CD14-positive monocyte (primary cell): ENCODE measurements around the gene GOLGA6A. TPM values are rescaled to one million over a fixed set of nuclear protein-coding genes. Genes with fewer than 3 reads are reported as not detected.
"Not testable (repeated sequence)": the region's sequence is repeated elsewhere in the genome, so short reads cannot be mapped to it uniquely, and the experiment has no call there.

Experiments
- DNase-seq, 3 donors: peaks; one replicate each; pipeline ENCODE4 v3.0.0-alpha.2; 2011 to 2022
- H2AFZ ChIP-seq: 2 replicates; pipeline ENCODE4 v1.6.0; 2012; ENCODE audit warnings: mild to moderate bottlenecking, low read depth, low read length, inconsistent platforms; ENCODE audit not compliant: insufficient read depth, poor library complexity, severe bottlenecking
- H3K27ac ChIP-seq, 2 donors: 1 replicate in 1 of 2; 2 replicates in 1 of 2; pipeline ENCODE4 v1.5.1; 2012 to 2013; ENCODE audit warnings: low read length in 2 of 2, control low read depth in 1 of 2, inconsistent platforms in 1 of 2, low read depth in 1 of 2, mild to moderate bottlenecking in 1 of 2
- H3K27me3 ChIP-seq, 2 donors: one replicate each; pipeline versions ENCODE4 v1.6.0 to v1.6.1; 2011 to 2013; ENCODE audit warnings: low read length in 2 of 2; ENCODE audit not compliant: control insufficient read depth in 2 of 2, insufficient read depth in 2 of 2
- H3K36me3 ChIP-seq, 2 donors: replicated peaks in 1 of 2; 1 replicate in 1 of 2; 2 replicates in 1 of 2; pipeline versions ENCODE4 v1.5.1 to v1.6.1; 2012 to 2013; ENCODE audit warnings: low read length in 2 of 2, control low read depth in 1 of 2, inconsistent platforms in 1 of 2, mild to moderate bottlenecking in 1 of 2; ENCODE audit not compliant: insufficient read depth in 2 of 2, control insufficient read depth in 1 of 2
- H3K4me1 ChIP-seq, 2 donors: 1 replicate in 1 of 2; 2 replicates in 1 of 2; pipeline versions ENCODE4 v1.5.1 to v1.6.1; 2012 to 2013; ENCODE audit warnings: low read length in 2 of 2, control low read depth in 1 of 2, inconsistent platforms in 1 of 2, mild to moderate bottlenecking in 1 of 2, moderate library complexity in 1 of 2; ENCODE audit not compliant: insufficient read depth in 2 of 2, control insufficient read depth in 1 of 2
- H3K4me2 ChIP-seq: replicated peaks from 2 replicates; pipeline ENCODE3; 2012; ENCODE audit warnings: low read length, moderate library complexity, mild to moderate bottlenecking; ENCODE audit not compliant: poor library complexity, severe bottlenecking; ENCODE audit errors: extremely low read depth
- H3K4me3 ChIP-seq, 3 experiments: fragments of 200-600 bp in 1 of 3; sonication (generic) in 1 of 3; replicated peaks in 1 of 3; 1 replicate in 2 of 3; 2 replicates in 1 of 3; pipeline ENCODE4 v1.5.1; 2011 to 2013; ENCODE audit warnings: low read length in 3 of 3, mild to moderate bottlenecking in 3 of 3, control low read depth in 2 of 3, low read depth in 2 of 3, inconsistent platforms in 1 of 3, moderate library complexity in 1 of 3
- H3K79me2 ChIP-seq: 2 replicates; pipeline ENCODE4 v1.6.0; 2012; ENCODE audit warnings: mild to moderate bottlenecking, control low read depth, inconsistent platforms, low read length, moderate library complexity; ENCODE audit not compliant: insufficient read depth
- H3K9ac ChIP-seq: 2 replicates; pipeline ENCODE4 v1.6.0; 2017; ENCODE audit warnings: low read length, mild to moderate bottlenecking; ENCODE audit not compliant: insufficient read depth, poor library complexity, severe bottlenecking
- H3K9me3 ChIP-seq, 2 donors: replicated peaks in 1 of 2; 1 replicate in 1 of 2; 2 replicates in 1 of 2; pipeline versions ENCODE4 v1.5.1 to v1.6.1; 2012 to 2013; ENCODE audit warnings: low read length in 2 of 2, control low read depth in 1 of 2; ENCODE audit not compliant: control insufficient read depth in 1 of 2, insufficient read depth in 1 of 2
- H4K20me1 ChIP-seq: 2 replicates; pipeline ENCODE4 v1.6.0; 2012; ENCODE audit warnings: mild to moderate bottlenecking, low read length, control low read depth, moderate library complexity; ENCODE audit not compliant: insufficient read depth
- H3K27ac Mint-ChIP-seq, 7 donors: one replicate each; pipeline ENCODE4 v1.8.0; 2020; ENCODE audit warnings: mild to moderate bottlenecking in 7 of 7, mixed read lengths in 7 of 7, moderate library complexity in 6 of 7, inconsistent platforms in 2 of 7
- H3K27me3 Mint-ChIP-seq, 3 donors: one replicate each; pipeline ENCODE4 v1.8.0; 2021 to 2022; ENCODE audit warnings: low read depth in 3 of 3, mild to moderate bottlenecking in 3 of 3, mixed read lengths in 3 of 3, moderate library complexity in 3 of 3, inconsistent platforms in 1 of 3
- H3K36me3 Mint-ChIP-seq, 2 donors: one replicate each; pipeline ENCODE4 v1.8.0; 2020; ENCODE audit warnings: mixed read lengths in 2 of 2, inconsistent platforms in 1 of 2, mild to moderate bottlenecking in 1 of 2
- H3K4me1 Mint-ChIP-seq: one replicate; pipeline ENCODE4 v1.8.0; 2020; ENCODE audit warnings: mild to moderate bottlenecking, mixed read lengths
- H3K4me3 Mint-ChIP-seq, 2 donors: one replicate each; pipeline ENCODE4 v1.8.0; 2020; ENCODE audit warnings: mild to moderate bottlenecking in 2 of 2, mixed read lengths in 2 of 2, moderate library complexity in 1 of 2
- H3K9me3 Mint-ChIP-seq, 7 donors: one replicate each; pipeline ENCODE4 v1.8.0; 2020 to 2022; ENCODE audit warnings: mixed read lengths in 7 of 7, mild to moderate bottlenecking in 6 of 7, moderate library complexity in 6 of 7, inconsistent platforms in 2 of 7
- WGBS: methylation state at CpG from one replicate; pipeline ENCODE4 v1.1.5; 2013; ENCODE audit warnings: missing lambda C conversion rate; ENCODE audit not compliant: insufficient coverage; 5-methylcytosine and 5-hydroxymethylcytosine counted together
- intact Hi-C, 2 donors: fragments of 100-400 bp; cut with micrococcal nuclease; formaldehyde crosslinking; loops; one replicate each; pipeline versions ENCODE4 v1.15.0 to v1.15.1; 2023
- polyA minus RNA-seq: library from RNA; depleted of rRNA, polyadenylated mRNA; stranded (reverse); fragments of >200 nt; gene quantifications from 2 replicates; pipeline ENCODE4 v1.2.3, GENCODE V29; 2012
- polyA plus RNA-seq, 3 donors: library from polyadenylated mRNA; depleted of rRNA in 1 of 3; unstranded in 2 of 3; stranded (reverse) in 1 of 3; fragments of 300-500 nt in 2 of 3; fragments of >200 nt in 1 of 3; fragmentation: Illumina TruSeq in 2 of 3; gene quantifications; 1 replicate in 2 of 3; 2 replicates in 1 of 3; pipeline ENCODE4 v1.2.3, GENCODE V29; 2012 to 2021
- total RNA-seq, 12 experiments: library from RNA in 1 of 12; stranded (reverse) in 1 of 12; fragments of 120-200 nt in 1 of 12; gene quantifications; one replicate each; pipeline ENCODE4 v1.2.4 and lab custom pipeline; 2013 to 2026; ENCODE audit warnings: mixed read lengths in 6 of 12, inconsistent platforms in 1 of 12
- TF ChIP-seq, protein P1 (sequence below): fragments of 200-600 bp; IDR thresholded peaks from one replicate; pipeline ENCODE4 v1.8.0; 2022; ENCODE audit warnings: antibody characterized with exemption, mild to moderate bottlenecking

GOLGA6A gene, protein sequence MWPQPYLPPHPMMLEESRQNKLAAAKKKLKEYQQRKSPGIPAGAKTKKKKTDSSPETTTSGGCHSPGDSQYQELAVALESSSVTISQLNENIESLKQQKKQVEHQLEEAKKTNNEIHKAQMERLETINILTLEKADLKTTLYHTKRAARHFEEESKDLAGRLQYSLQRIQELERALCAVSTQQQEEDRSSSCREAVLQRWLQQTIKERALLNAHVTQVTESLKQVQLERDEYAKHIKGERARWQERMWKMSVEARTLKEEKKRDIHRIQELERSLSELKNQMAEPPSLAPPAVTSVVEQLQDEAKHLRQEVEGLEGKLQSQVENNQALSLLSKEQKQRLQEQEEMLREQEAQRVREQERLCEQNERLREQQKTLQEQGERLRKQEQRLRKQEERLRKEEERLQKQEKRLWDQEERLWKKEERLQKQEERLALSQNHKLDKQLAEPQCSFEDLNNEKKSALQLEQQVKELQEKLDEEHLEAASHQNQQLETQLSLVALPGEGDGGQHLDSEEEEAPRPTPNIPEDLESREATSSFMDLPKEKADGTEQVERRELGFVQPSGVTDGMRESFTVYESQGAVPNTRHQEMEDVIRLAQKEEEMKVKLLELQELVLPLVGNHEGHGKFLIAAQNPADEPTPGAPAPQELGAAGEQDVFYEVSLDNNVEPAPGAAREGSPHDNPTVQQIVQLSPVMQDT
- total RNA-seq (2013) = not detected
- polyA plus RNA-seq = under 1 TPM in 1 of 3 donors, not detected in 2; 0.03 TPM
- polyA minus RNA-seq = not detected in 2 replicates
- total RNA-seq (lab: John Stamatoyannopoulos, UW) = 0 to 0.45 (median 0.07) reads per million in 11 experiments

DNA sequence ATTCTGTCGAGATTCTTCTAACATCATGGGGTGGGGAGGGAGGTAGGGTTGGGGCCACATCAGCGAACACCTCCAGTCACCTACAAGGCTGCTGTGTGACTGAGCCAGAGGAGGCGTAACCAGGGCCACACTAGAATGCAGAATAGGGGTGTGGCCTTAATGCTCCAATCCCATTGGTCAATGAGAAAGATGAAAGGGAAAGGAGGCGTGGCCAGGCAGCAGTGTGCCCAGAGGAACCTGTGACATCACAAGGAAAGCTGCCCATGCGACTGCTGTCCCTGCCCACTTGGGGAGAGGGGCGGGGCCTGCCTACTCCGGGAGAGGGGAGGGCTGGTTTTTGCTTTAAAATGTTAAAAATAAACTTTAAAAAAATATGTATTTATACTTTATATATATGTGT, at the start of gene GOLGA6A:
Gene GOLGA6A, minus strand, starts transcription at position 101 of the 400 bp plus-strand sequence. Its CDS starts 41 bp downstream, at position 60.
- H3K4me2 ChIP-seq, H3K79me2 ChIP-seq, H3K4me1 ChIP-seq, H3K36me3 ChIP-seq, H3K4me3 Mint-ChIP-seq, H3K36me3 Mint-ChIP-seq, H3K27me3 Mint-ChIP-seq, intact Hi-C loops, DNase-seq, H3K4me3 ChIP-seq, H3K9ac ChIP-seq, H3K4me1 Mint-ChIP-seq, H3K27ac Mint-ChIP-seq, H3K9me3 Mint-ChIP-seq, H3K27ac ChIP-seq, H3K9me3 ChIP-seq, H2AFZ ChIP-seq, H4K20me1 ChIP-seq, H3K27me3 ChIP-seq: not testable (repeated sequence)
- WGBS = no CpG with 5 or more reads among the region's 7 CpGs

GRCh38 chr15:74131628-74132413, 49.5 kb upstream of the GOLGA6A start:
- Histone ChIP-seq H3K4me2 (no peak overlapping the region), H3K4me3 (no peak overlapping the region), H3K4me1 (peaks cover 13 to 15% of the 10 kb centered on the region in 2 donors), H3K9me3 (peaks cover 0 to 27% of the 10 kb centered on the region in 2 donors), H3K36me3 (no peaks in the 10 kb centered on the region), H2AFZ (no peak overlapping the region), H3K79me2 (no peaks in the 10 kb centered on the region), H3K9ac (no peak overlapping the region), H3K27me3 (peaks cover 46 to 98% of the 10 kb centered on the region in 2 donors), H3K27ac (no peak overlapping the region), H4K20me1 (no peaks in the 10 kb centered on the region)
- 11% methylated on average over 16 of the region's 20 CpGs for WGBS
- Mint-ChIP-seq H3K4me3 (peak overlapping the region in 1 of 2 donors; percentile 87), H3K27ac (no peak overlapping the region), H3K4me1 (peaks cover 28% of the 10 kb centered on the region), H3K36me3 (peaks cover 3% of the 10 kb centered on the region in 2 donors), H3K9me3 (peaks cover 0 to 32% (median 10%) of the 10 kb centered on the region in 7 donors), H3K27me3 (peaks cover 94 to 99% (median 96%) of the 10 kb centered on the region in 3 donors)
- intact Hi-C loops = no loop called here
- TF ChIP-seq, protein P1, sequence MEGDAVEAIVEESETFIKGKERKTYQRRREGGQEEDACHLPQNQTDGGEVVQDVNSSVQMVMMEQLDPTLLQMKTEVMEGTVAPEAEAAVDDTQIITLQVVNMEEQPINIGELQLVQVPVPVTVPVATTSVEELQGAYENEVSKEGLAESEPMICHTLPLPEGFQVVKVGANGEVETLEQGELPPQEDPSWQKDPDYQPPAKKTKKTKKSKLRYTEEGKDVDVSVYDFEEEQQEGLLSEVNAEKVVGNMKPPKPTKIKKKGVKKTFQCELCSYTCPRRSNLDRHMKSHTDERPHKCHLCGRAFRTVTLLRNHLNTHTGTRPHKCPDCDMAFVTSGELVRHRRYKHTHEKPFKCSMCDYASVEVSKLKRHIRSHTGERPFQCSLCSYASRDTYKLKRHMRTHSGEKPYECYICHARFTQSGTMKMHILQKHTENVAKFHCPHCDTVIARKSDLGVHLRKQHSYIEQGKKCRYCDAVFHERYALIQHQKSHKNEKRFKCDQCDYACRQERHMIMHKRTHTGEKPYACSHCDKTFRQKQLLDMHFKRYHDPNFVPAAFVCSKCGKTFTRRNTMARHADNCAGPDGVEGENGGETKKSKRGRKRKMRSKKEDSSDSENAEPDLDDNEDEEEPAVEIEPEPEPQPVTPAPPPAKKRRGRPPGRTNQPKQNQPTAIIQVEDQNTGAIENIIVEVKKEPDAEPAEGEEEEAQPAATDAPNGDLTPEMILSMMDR = no peak
- DNase-seq = no peak
